Measurements from ENCODE around the gene KCTD10. TPM values are rescaled to one million over a fixed set of nuclear protein-coding genes. Genes with fewer than 3 reads are reported as not detected.

The KCTD10 gene
- total RNA-seq, 1 experiment from 2014 or later, result 41.5 TPM

- H3K27me3 ChIP-seq (replicated peaks; ENCODE audit: control insufficient read depth, insufficient read depth, low read length), result no peaks in the 10 kb centered on the region
- Mint-ChIP-seq H3K27ac (ENCODE audit: unreplicated experiment) (no peak overlapping the region), H3K4me3 (ENCODE audit: unreplicated experiment) (no peak overlapping the region), H3K27me3 (ENCODE audit: insufficient read depth, unreplicated experiment) (no peaks in the 10 kb centered on the region), H3K9me3 (ENCODE audit: unreplicated experiment) (no peaks in the 10 kb centered on the region), H3K36me3 (ENCODE audit: insufficient read depth, unreplicated experiment) (peaks cover 12% of the 10 kb centered on the region), H3K4me1 (ENCODE audit: low read depth, unreplicated experiment) (no peaks in the 10 kb centered on the region)
- no peaks in the 10 kb centered on the region for H3K4me1 ChIP-seq
- POLR2A ChIA-PET, result no interaction called here
- no peak for DNase-seq
- no peak overlapping the region for H3K4me3 ChIP-seq (ENCODE audit: low read depth, low read length)
- H3K9me3 ChIP-seq, result no peaks in the 10 kb centered on the region
- no TSS peak for BruUV-seq (replicated peaks)
- TF ChIP-seq CTCF (IDR thresholded peaks at IDR 0.05; ENCODE audit: insufficient read depth in 1 of 2, low read depth in 1 of 2, low read length in 1 of 2, severe bottlenecking in 1 of 2, unreplicated experiment in 1 of 2), result no peak
- CTCF ChIA-PET, result no interaction called here
- intact Hi-C loops (cut with micrococcal nuclease; ENCODE audit: unreplicated experiment), result no loop called here
- peaks cover 3% of the 10 kb centered on the region; the same call in 1 of the 2 replicates for H3K36me3 ChIP-seq (ENCODE audit: control insufficient read depth, insufficient read depth, low read length)
Measured at GRCh38 chr12:109502332-109502731, 25.2 kb upstream of the KCTD10 start.

- Mint-ChIP-seq H3K27me3 (ENCODE audit: insufficient read depth, unreplicated experiment) (no peaks in the 10 kb centered on the region), H3K27ac (ENCODE audit: unreplicated experiment) (no peak overlapping the region), H3K4me1 (ENCODE audit: low read depth, unreplicated experiment) (no peaks in the 10 kb centered on the region), H3K36me3 (ENCODE audit: insufficient read depth, unreplicated experiment) (peaks cover 12% of the 10 kb centered on the region), H3K9me3 (ENCODE audit: unreplicated experiment) (no peaks in the 10 kb centered on the region), H3K4me3 (ENCODE audit: unreplicated experiment) (no peak overlapping the region)
- no peak for TF ChIP-seq CTCF (IDR thresholded peaks at IDR 0.05; ENCODE audit: insufficient read depth in 1 of 2, low read depth in 1 of 2, low read length in 1 of 2, severe bottlenecking in 1 of 2, unreplicated experiment in 1 of 2)
- ChIA-PET CTCF (no interaction called here), POLR2A (no interaction called here)
- H3K4me3 ChIP-seq (ENCODE audit: low read depth, low read length), result no peak overlapping the region
- no peaks in the 10 kb centered on the region for H3K27me3 ChIP-seq (replicated peaks; ENCODE audit: control insufficient read depth, insufficient read depth, low read length)
- BruUV-seq (replicated peaks), result no TSS peak
- no peaks in the 10 kb centered on the region for H3K4me1 ChIP-seq
- intact Hi-C loops (cut with micrococcal nuclease; ENCODE audit: unreplicated experiment), result no loop called here
- H3K36me3 ChIP-seq (ENCODE audit: control insufficient read depth, insufficient read depth, low read length), result peaks cover 3% of the 10 kb centered on the region; the same call in 1 of the 2 replicates
- no peak for DNase-seq
- H3K9me3 ChIP-seq, result no peaks in the 10 kb centered on the region
Measured at GRCh38 chr12:109501299-109501698, 24.2 kb upstream of the KCTD10 start.

DNA sequence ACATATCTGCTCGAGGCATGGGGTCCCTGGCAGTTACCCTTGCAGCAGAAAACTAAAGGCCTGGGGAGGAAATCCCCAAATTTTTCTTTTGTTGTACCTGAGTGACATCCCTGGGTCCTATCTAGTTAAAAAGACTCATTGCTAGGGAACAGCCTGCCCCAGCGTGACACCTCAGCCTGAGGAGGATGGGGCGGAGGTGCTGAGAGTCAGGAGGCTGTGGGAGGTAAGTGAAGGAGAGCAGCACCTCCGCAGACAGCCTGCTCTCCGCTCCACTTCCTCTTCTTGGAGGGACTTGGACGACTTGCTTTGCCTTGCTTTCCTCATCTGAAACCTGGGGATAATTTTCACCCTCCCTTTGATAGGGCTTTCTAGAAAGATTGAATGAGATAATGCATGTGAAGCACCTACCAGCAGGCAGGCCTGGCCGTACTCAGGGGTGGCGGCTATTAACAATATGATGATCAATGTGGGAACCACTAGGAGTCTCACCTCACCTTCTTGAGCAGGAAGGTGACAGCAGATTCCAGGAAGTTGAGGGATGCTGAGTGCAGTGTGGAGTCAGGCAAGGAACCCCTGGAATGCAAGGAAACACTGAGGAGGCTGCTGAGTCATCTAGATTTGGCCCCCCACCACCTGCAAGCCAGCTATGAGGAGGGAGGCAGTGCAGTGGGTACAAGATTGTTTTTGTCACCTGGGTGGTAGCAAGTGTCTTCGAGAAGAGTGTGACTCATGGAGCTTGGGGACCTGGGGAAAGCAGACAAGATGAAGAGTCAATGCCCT, 23.5 kb upstream of the KCTD10 start:
- POLR2A ChIA-PET, result no interaction called here
- no peak for DNase-seq
- Histone ChIP-seq H3K36me3 (ENCODE audit: control insufficient read depth, insufficient read depth, low read length) (peaks cover 3% of the 10 kb centered on the region; the same call in 1 of the 2 replicates), H3K4me3 (ENCODE audit: low read depth, low read length) (no peak overlapping the region), H3K9me3 (no peaks in the 10 kb centered on the region), H3K27me3 (replicated peaks; ENCODE audit: control insufficient read depth, insufficient read depth, low read length) (no peaks in the 10 kb centered on the region), H3K4me1 (no peaks in the 10 kb centered on the region)
- CTCF ChIA-PET, result no interaction called here
- Mint-ChIP-seq H3K4me1 (ENCODE audit: low read depth, unreplicated experiment) (no peaks in the 10 kb centered on the region), H3K4me3 (ENCODE audit: unreplicated experiment) (no peak overlapping the region), H3K9me3 (ENCODE audit: unreplicated experiment) (no peaks in the 10 kb centered on the region), H3K27me3 (ENCODE audit: insufficient read depth, unreplicated experiment) (no peaks in the 10 kb centered on the region), H3K36me3 (ENCODE audit: insufficient read depth, unreplicated experiment) (peaks cover 12% of the 10 kb centered on the region), H3K27ac (ENCODE audit: unreplicated experiment) (no peak overlapping the region)
- TF ChIP-seq CTCF (IDR thresholded peaks at IDR 0.05; ENCODE audit: insufficient read depth in 1 of 2, low read depth in 1 of 2, low read length in 1 of 2, severe bottlenecking in 1 of 2, unreplicated experiment in 1 of 2), result no peak
- BruUV-seq (replicated peaks), result no TSS peak
- intact Hi-C loops (cut with micrococcal nuclease; ENCODE audit: unreplicated experiment), result no loop called here

Data from Caco-2 (cell line).